Measurements from ENCODE around the gene EXOC5.
A peak's percentile ranks its signal among the peaks of the same experiment; 100 is the strongest.

EXOC5 gene

DNA sequence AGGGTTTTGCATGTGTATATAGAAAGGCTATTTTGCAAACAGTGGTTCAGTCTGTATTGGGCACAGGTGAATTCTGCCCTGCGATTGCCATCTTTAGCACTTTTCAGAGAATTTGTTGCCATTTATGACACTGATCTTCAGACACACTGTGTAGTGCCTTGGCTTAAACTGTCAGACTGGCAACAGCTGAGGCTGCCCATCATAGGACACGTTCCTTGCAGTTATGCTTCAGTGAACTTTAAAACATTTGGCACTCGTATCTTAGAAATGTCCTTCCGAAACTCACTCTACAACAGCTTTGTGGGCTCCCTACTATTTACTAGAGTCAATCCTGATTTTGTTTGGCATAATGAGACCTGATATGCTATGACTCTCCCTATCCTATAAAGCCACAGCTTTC, 29.1 kb upstream of the EXOC5 start:
- Histone ChIP-seq H3K4me1 (no peaks in the 10 kb centered on the region), H3K36me3 (no peaks in the 10 kb centered on the region), H3K27me3 (no peaks in the 10 kb centered on the region), H3K9me3 (no peaks in the 10 kb centered on the region), H3K4me3 (ENCODE audit: low read depth, low read length) (no peak overlapping the region)
- TF ChIP-seq, protein P1, sequence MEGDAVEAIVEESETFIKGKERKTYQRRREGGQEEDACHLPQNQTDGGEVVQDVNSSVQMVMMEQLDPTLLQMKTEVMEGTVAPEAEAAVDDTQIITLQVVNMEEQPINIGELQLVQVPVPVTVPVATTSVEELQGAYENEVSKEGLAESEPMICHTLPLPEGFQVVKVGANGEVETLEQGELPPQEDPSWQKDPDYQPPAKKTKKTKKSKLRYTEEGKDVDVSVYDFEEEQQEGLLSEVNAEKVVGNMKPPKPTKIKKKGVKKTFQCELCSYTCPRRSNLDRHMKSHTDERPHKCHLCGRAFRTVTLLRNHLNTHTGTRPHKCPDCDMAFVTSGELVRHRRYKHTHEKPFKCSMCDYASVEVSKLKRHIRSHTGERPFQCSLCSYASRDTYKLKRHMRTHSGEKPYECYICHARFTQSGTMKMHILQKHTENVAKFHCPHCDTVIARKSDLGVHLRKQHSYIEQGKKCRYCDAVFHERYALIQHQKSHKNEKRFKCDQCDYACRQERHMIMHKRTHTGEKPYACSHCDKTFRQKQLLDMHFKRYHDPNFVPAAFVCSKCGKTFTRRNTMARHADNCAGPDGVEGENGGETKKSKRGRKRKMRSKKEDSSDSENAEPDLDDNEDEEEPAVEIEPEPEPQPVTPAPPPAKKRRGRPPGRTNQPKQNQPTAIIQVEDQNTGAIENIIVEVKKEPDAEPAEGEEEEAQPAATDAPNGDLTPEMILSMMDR (IDR thresholded peaks at IDR 0.05; ENCODE audit: low read depth, low read length): no peak
- no peak for DNase-seq

DNA sequence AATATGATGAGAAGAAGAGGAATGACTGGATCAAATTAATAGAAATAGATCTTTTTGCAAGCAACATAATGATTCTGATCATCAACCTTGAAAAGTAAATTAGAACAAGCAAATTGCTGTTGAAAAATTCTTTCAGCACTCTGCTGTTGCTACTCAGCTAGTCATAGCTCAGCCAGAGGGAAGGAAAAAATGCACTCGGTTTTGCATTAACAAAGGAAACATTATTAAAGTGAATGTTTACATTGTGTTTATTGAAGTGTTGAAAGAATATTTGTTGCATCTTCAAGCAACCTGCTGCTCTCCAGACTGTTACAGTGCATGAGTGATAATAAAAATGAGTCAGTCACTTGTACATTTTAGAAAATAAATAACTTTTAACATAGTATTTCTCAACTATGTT, 26.5 kb upstream of the EXOC5 start:
- no peak overlapping the region for H3K4me3 ChIP-seq (ENCODE audit: low read depth, low read length)
- H3K27me3 ChIP-seq: no peaks in the 10 kb centered on the region
- no peak for DNase-seq
- no peaks in the 10 kb centered on the region; the same call in 1 of the 2 replicates for H3K36me3 ChIP-seq
- no peaks in the 10 kb centered on the region for H3K9me3 ChIP-seq
- no peaks in the 10 kb centered on the region for H3K4me1 ChIP-seq
- TF ChIP-seq, protein P1 (IDR thresholded peaks at IDR 0.05; ENCODE audit: low read depth, low read length): no peak

DNA sequence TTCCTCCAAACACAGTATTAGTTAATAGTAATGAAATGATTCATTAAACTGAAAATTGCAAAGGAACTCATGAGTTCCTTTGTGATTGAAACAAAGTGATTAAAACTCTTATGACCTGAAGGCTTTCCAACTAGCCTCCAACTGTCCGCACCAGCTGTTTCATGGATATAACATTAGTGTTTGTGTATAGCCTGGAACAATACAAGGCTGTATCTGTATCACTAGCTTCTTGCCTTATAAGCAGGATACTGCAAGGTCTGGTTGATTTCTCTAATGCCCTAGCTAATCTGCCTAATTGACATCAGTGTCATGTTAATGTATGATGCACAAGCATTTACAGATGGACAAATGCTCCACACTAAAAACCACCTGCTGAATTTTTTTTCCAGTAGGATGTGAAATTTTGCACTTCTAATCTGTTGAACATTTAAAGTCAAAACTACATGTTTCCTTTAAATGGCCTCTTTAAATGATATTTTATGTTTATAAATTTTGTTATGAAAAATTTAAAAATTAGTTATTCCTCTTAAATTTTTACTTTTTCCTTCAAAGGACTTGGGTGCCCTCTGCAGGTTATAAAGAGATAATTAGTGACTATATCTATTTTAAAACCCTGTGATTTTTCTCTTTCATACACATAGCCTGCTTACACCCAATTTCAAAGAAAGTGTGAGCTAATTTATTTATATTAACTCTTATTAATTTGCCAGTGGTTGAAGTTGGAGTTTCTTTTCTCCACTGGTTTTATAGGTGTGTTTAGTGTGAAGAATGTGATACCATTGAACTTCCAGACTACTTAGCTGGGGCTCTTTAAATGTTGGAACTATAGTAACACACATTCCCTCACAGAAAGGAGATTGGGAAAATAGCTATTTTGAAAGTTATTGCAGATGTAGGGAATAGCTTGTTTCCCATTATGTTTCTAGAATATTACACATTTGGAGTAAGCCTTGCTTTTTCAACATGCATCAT, 25.4 kb upstream of the EXOC5 start:
- Histone ChIP-seq H3K36me3 (no peaks in the 10 kb centered on the region; the same call in 1 of the 2 replicates), H3K4me1 (no peaks in the 10 kb centered on the region), H3K9me3 (no peaks in the 10 kb centered on the region), H3K4me3 (ENCODE audit: low read depth, low read length) (no peak overlapping the region), H3K27me3 (no peaks in the 10 kb centered on the region)
- TF ChIP-seq, protein P1 (IDR thresholded peaks at IDR 0.05; ENCODE audit: low read depth, low read length): peak; percentile 23; the same call in 1 of the 2 replicates
- DNase-seq: no peak

DNA sequence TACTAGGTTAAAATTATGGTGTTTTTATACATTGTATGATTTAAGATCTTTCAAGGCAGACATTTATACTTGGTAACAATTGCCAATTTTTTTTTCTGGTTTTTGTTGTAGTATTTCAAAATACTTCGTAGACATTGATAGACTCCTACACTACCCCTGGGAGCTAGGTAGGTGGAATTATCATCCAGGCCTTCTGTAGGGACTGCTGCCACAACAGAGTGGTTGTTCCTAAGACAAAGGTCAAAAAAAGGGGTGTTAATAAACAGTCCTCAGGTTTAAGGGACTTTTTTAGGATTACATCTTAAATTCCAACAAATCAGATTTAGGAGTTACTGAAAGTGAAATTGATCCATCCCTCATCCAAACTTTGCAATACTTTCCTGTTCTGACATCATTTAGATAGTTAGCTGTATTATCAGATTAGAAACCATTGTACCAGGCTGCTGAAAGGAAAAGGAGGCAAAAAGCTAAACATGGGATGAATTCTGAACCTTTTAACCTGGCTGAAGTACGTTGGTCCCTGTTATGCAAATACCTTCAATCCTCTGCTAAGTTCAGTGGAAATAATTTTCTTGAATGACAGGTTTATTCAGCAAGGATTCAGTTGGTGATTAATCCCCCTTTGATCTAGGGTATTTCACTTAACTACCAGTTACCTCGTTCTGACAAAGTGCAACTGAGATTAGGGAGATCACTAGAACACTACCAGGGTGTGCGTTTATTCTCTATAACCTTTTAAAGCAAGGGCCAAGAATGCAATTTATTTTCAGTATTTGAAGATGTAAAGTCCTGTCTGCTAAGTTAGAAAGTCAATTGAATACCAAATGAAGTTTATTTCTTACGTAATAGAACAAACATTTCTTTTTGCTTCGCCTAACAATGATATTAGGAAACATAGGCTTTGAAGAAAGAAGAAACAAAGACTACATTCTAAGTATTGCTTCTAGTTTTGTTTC, 23.3 kb upstream of the EXOC5 start:
- Histone ChIP-seq H3K36me3 (no peaks in the 10 kb centered on the region; the same call in none of the 2 replicates), H3K4me1 (no peaks in the 10 kb centered on the region), H3K4me3 (ENCODE audit: low read depth, low read length) (no peak overlapping the region), H3K9me3 (no peaks in the 10 kb centered on the region), H3K27me3 (no peaks in the 10 kb centered on the region)
- DNase-seq: no peak
- TF ChIP-seq, protein P1 (IDR thresholded peaks at IDR 0.05; ENCODE audit: low read depth, low read length): no peak

DNA sequence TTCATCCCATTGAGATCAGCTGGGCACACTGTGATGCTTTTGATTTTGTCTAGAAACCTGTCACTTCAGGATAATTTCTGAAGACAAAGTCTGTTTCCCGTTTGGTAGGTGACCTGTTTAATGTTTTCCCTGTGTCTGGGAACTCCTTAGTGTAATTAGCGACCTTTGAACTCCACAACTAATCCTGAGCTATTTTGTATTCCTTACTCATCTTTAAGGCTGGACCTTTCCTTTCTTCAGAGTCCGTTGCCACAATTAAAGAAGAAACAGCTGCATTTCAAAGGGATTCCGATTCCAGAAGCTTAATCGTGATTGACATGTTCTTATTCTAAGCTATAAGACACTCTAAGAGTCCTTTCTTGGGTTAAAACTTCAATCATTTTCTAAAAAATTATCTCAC, 22.0 kb upstream of the EXOC5 start:
- Histone ChIP-seq H3K36me3 (peaks cover 6% of the 10 kb centered on the region), H3K4me3 (ENCODE audit: low read depth, low read length) (no peak overlapping the region), H3K27me3 (no peaks in the 10 kb centered on the region), H3K4me1 (no peaks in the 10 kb centered on the region), H3K9me3 (no peaks in the 10 kb centered on the region)
- no peak for DNase-seq
- TF ChIP-seq, protein P1 (IDR thresholded peaks at IDR 0.05; ENCODE audit: low read depth, low read length): no peak
